Calu3 (cell line): ENCODE results near the gene SEMA6B. TPM values are rescaled to one million over a fixed set of nuclear protein-coding genes. Genes with fewer than 3 reads are reported as not detected.

Experiments used
- BruUV-seq: library from RNA; stranded (reverse); fragments of 400-500 nt; replicated peaks from 2 replicates; lab custom pipeline; 2021; lab: Mats Ljungman, UMichigan
- CTCF ChIA-PET: fragments of 300-600 bp; sonication (Branson Sonifier 250); formaldehyde crosslinking; loops from one replicate; lab custom pipeline; 2022; ENCODE audit warnings: antibody characterized with exemption; lab: Charles Lee
- DNase-seq: peaks from one replicate; pipeline ENCODE4 v3.0.0; 2022
- H3K27ac Mint-ChIP-seq: one replicate; pipeline ENCODE4 v1.8.0; 2022; ENCODE audit warnings: mixed read lengths; ENCODE audit not compliant: unreplicated experiment
- H3K27me3 Mint-ChIP-seq: one replicate; pipeline ENCODE4 v1.8.0; 2022; ENCODE audit warnings: mixed read lengths; ENCODE audit not compliant: unreplicated experiment
- H3K36me3 Mint-ChIP-seq: one replicate; pipeline ENCODE4 v1.8.0; 2022; ENCODE audit warnings: mild to moderate bottlenecking, moderate library complexity, mixed read lengths; ENCODE audit not compliant: insufficient read depth, unreplicated experiment
- H3K4me1 Mint-ChIP-seq: one replicate; pipeline ENCODE4 v1.8.0; 2022; ENCODE audit warnings: mild to moderate bottlenecking, low read depth, mixed read lengths; ENCODE audit not compliant: unreplicated experiment
- H3K4me3 Mint-ChIP-seq: one replicate; pipeline ENCODE4 v1.8.0; 2022; ENCODE audit warnings: mild to moderate bottlenecking, low read depth, moderate library complexity, mixed read lengths; ENCODE audit not compliant: unreplicated experiment
- H3K9me3 Mint-ChIP-seq: one replicate; pipeline ENCODE4 v1.8.0; 2022; ENCODE audit warnings: low read depth, mixed read lengths; ENCODE audit not compliant: unreplicated experiment
- CTCF ChIP-seq: fragments of 200-600 bp; IDR thresholded peaks from one replicate; pipeline ENCODE4 v1.8.0; 2022; ENCODE audit warnings: antibody characterized with exemption; ENCODE audit not compliant: unreplicated experiment
- intact Hi-C: fragments of 100-400 bp; cut with micrococcal nuclease; formaldehyde crosslinking; loops from one replicate; pipeline ENCODE4 v1.10.0; 2022; ENCODE audit not compliant: unreplicated experiment
- total RNA-seq: library from RNA; stranded (reverse); gene quantifications from 2 replicates; pipeline ENCODE4 v1.2.3, GENCODE V29; 2022

SEMA6B gene
- total RNA-seq, 1 experiment from 2014 or later, result 0.21 TPM

- TF ChIP-seq CTCF, result no peak
- Mint-ChIP-seq H3K27me3 (no peaks in the 10 kb centered on the region), H3K4me1 (no peaks in the 10 kb centered on the region), H3K36me3 (peaks cover 9% of the 10 kb centered on the region), H3K27ac (no peak overlapping the region), H3K9me3 (no peaks in the 10 kb centered on the region), H3K4me3 (no peak overlapping the region)
- CTCF ChIA-PET, result interaction anchor here (1.1 kb wide), 1 partner anchor 10 kb away, joined by 3 read pairs; no protein-coding TSS in a partner anchor
- DNase-seq, result no peak
- no TSS peak for BruUV-seq
- intact Hi-C loops, result no loop called here
Measured at GRCh38 chr19:4493929-4494690, 65.4 kb downstream of the SEMA6B start.

DNA sequence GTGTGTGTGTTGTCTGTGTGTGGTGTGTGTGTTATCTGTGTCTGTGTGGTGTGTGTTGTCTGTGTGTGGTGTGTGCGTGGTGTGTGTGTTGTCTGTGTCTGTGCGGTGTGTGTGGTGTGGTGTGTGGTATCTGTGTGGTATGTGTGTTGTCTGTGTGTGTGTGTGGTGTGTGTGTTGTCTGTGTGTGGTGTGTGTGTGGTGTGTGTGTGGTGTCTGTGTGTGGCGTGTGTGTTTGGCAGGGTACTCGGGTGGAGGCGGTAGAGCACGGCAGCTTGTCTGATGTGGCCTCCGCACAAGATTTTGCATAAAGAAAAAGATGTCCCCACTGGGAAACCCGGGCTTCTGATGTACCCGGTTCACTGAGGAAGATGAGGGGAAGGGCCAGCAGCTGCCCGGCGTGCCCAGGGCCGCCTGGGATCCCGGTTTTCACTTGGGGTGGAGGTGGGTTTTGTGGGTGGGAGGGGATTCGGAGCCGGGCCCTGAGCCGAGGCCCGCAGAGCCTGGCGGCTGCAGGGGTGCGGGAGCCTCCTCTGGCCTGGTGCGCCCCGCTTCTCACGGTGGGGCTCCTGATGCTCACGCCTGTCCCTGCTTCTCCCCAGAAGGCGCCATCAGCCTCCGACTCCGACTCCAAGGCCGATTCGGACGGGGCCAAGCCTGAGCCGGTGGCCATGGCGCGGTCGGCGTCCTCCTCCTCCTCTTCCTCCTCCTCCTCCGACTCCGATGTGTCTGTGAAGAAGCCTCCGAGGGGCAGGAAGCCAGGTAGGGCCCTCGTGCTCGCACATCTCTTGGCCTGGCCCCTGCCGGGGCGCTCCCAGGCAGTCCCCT is 66.2 kb downstream of the SEMA6B start:
- H3K27ac Mint-ChIP-seq, result no peak overlapping the region
- no peak for TF ChIP-seq CTCF
- intact Hi-C loops, result no loop called here
- DNase-seq, result no peak
- H3K4me1 Mint-ChIP-seq, result no peaks in the 10 kb centered on the region
- no peaks in the 10 kb centered on the region for H3K27me3 Mint-ChIP-seq
- H3K9me3 Mint-ChIP-seq, result no peaks in the 10 kb centered on the region
- no TSS peak for BruUV-seq
- CTCF ChIA-PET, result no interaction called here
- H3K4me3 Mint-ChIP-seq, result no peak overlapping the region
- H3K36me3 Mint-ChIP-seq, result peaks cover 11% of the 10 kb centered on the region

Other genes with a start within 250 kb of the SEMA6B start
- gene STAP2, start 220.9 kb downstream of the SEMA6B start, total RNA-seq, result 28.7 and 30.5 TPM in 2 replicates
- gene MPND, start 216.1 kb downstream of the SEMA6B start, total RNA-seq, result 15.3 and 21.1 TPM in 2 replicates
- gene SH3GL1, start 159.1 kb downstream of the SEMA6B start, total RNA-seq, result 40.7 and 42.0 TPM in 2 replicates
- 37.2 and 43.3 TPM in 2 replicates for gene CHAF1A, start 157.0 kb downstream of the SEMA6B start, total RNA-seq
- 38.9 and 47.1 TPM in 2 replicates for gene UBXN6, start 101.9 kb downstream of the SEMA6B start, total RNA-seq
- gene HDGFL2, start 87.4 kb downstream of the SEMA6B start, total RNA-seq, result 31.9 and 40.6 TPM in 2 replicates
- 1.1 and 2.3 TPM in 2 replicates for gene PLIN4, start 41.2 kb downstream of the SEMA6B start, total RNA-seq
- gene PLIN5, start 24.5 kb downstream of the SEMA6B start, total RNA-seq, result 7.6 and 13.1 TPM in 2 replicates
- 28.5 and 36.4 TPM in 2 replicates for gene LRG1, start 19.6 kb downstream of the SEMA6B start, total RNA-seq
- gene TNFAIP8L1, start 79.8 kb upstream of the SEMA6B start, total RNA-seq, result 4.3 and 5.3 TPM in 2 replicates
- gene MYDGF, start 110.7 kb upstream of the SEMA6B start, total RNA-seq, result 77.1 and 81.2 TPM in 2 replicates
- 52.2 and 59.2 TPM in 2 replicates for gene DPP9, start 164.2 kb upstream of the SEMA6B start, total RNA-seq
- gene FEM1A, start 232.1 kb upstream of the SEMA6B start, total RNA-seq, result 8.8 and 10.2 TPM in 2 replicates